ENCODE results near the gene MRPL10.

Gene MRPL10

GRCh38 chr17:47789611-47790561 lies 41.5 kb downstream of the MRPL10 start:
- DNase-seq = peak; percentile 40 to 63

DNA sequence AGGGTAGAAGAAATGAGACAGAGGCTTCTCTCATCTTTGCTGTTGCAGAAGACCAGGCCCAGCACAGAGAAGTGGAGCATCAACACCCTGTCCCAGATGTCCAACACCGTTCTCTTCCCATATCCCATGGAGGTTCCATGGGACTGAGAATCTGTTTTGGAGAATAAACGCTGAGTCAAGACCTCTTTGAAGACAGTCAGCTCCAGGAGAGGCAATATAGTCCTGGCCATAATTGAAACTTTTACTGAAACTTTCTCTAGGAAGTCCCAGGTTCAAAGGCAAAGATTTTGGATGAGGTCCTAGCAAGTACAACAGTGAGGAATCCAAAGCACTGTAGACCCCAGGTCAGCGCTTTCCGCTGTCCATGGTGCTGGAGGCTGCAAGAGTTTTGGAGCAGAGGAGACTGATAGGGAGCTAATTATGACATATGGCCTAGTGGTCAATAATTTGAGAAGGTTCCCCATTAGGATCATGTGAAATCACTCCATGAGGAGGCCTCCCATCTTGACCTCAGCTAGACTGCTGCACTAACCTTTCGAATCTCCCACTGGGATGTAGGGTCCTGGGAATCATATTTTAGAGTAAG lies 45.7 kb downstream of the MRPL10 start:
- peak in 1 of 2 donors; percentile 19 for DNase-seq

GRCh38 chr17:47781397-47781796 lies 49.9 kb downstream of the MRPL10 start:
- no peak for DNase-seq

GRCh38 chr17:47778184-47778635 lies 53.1 kb downstream of the MRPL10 start:
- DNase-seq = no peak

- peak; percentile 39 to 67 for DNase-seq
Observed at GRCh38 chr17:47776330-47777197, 54.8 kb downstream of the MRPL10 start.

GRCh38 chr17:47774987-47775580 lies 56.3 kb downstream of the MRPL10 start:
- DNase-seq = no peak

DNA sequence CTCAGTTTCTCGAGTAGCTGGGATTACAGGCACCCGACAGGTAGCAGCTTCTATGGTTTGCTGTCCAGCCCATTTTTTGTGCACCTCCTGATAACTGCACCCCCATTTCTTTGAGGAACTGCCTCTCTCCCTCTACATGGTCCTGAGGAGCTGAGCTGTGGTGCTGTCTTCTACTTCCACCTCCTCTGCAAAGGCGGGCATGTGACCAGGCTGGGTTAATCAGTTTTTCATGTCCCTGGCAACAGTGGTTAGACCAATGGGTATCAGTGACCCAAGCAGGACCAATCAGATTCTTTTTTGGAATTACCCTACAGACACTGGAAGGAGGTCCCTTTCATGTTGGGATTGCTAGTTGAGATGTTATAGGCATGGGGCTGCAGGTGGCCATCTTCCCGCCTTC lies 57.0 kb downstream of the MRPL10 start:
- no peak for DNase-seq

GRCh38 chr17:47773649-47774048 lies 57.7 kb downstream of the MRPL10 start:
- DNase-seq = peak in 1 of 2 donors; percentile 9

All from CD4-positive, alpha-beta T cell treated with Interferon alpha-2 for 1 hour (primary cell).